AG08396 (cell line): ENCODE results near the gene TBK1.

Experiments used
- DNase-seq: peaks from one replicate; pipeline ENCODE4 v3.0.0; 2012; ENCODE audit warnings: low spot score, mixed read lengths

Gene TBK1

DNA sequence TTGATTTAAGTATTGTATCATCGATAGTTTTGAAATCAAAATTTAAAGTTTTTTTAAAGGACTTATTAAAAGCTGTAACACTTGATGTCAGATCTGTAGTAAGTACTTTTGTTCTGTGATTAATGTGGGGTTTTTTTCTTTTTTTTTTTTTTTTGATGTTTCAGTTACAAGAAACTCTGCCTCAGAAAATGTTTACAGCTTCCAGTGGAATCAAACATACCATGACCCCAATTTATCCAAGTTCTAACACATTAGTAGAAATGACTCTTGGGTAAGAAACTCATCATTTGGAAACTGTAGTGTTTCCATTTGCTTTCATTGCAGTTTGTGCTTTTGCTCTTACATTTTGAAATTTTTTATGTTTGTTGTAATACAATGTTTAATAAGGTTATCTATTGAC, 45.6 kb downstream of the TBK1 start:
- DNase-seq = no peak

GRCh38 chr12:64497903-64498302, 46.0 kb downstream of the TBK1 start:
- DNase-seq = no peak

GRCh38 chr12:64500394-64500793, 48.5 kb downstream of the TBK1 start:
- no peak for DNase-seq

DNA sequence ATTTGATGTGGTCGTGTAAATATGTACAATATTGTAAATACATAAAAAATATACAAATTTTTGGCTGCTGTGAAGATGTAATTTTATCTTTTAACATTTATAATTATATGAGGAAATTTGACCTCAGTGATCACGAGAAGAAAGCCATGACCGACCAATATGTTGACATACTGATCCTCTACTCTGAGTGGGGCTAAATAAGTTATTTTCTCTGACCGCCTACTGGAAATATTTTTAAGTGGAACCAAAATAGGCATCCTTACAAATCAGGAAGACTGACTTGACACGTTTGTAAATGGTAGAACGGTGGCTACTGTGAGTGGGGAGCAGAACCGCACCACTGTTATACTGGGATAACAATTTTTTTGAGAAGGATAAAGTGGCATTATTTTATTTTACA, 49.6 kb downstream of the TBK1 start:
- DNase-seq = no peak

GRCh38 chr12:64506955-64507354, 55.0 kb downstream of the TBK1 start:
- DNase-seq = no peak

GRCh38 chr12:64510667-64511066, 58.7 kb downstream of the TBK1 start:
- no peak for DNase-seq

GRCh38 chr12:64518396-64518795, 66.5 kb downstream of the TBK1 start:
- no peak for DNase-seq

GRCh38 chr12:64521833-64522232, 69.9 kb downstream of the TBK1 start:
- no peak for DNase-seq

DNA sequence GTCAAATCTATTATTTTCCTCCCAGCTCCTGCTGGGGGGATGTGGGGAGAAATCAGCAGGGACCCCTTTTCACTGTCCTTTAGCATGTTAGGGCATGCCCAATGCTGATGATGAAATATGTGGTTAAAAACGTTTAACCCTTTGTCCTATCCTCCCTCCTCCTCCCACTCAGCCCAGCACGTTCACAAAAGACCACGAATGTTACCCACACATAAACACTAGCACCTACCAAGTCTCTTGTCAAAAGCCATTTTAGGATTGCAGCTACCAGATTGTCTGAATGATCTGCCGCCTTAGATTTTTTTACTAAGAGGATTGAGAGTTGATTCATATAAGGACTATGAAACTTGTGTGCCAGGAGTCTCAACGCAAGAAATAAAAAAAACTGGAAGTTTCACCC, 70.4 kb downstream of the TBK1 start:
- peak; percentile 15 for DNase-seq

- DNase-seq = no peak
These were observed 70.9 kb downstream of the TBK1 start for GRCh38 chr12:64522807-64523206.

- peak; percentile 46 for DNase-seq
These were observed 71.9 kb downstream of the TBK1 start for GRCh38 chr12:64523565-64524444.

- no peak for DNase-seq
These were observed 73.7 kb downstream of the TBK1 start for GRCh38 chr12:64525461-64526160.

- DNase-seq = no peak
These were observed 74.9 kb downstream of the TBK1 start for GRCh38 chr12:64526859-64527258.

DNA sequence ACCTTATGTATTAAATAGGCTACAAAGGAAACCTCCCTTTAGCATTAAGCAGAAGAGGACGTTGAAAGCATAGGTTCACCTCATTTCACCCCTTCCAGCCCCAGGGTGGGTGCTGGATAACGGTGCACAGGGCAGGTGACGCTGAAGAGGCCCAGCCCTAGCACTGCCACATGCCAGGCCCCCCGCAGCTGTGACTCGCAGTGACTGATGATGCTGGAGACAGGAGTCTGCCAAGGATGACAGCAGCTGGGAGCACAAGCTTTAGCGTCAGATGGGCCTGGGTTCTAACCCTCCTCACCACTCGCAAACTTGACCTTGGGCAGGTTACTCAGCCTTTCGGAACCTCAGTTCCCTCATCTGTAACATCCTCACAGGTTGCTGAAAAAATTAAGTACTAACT, 76.7 kb downstream of the TBK1 start:
- no peak for DNase-seq

GRCh38 chr12:64530566-64530965, 78.6 kb downstream of the TBK1 start:
- no peak for DNase-seq

- DNase-seq = no peak
These were observed 79.9 kb downstream of the TBK1 start for GRCh38 chr12:64531665-64532334.

GRCh38 chr12:64532734-64533351, 80.9 kb downstream of the TBK1 start:
- DNase-seq = no peak

DNA sequence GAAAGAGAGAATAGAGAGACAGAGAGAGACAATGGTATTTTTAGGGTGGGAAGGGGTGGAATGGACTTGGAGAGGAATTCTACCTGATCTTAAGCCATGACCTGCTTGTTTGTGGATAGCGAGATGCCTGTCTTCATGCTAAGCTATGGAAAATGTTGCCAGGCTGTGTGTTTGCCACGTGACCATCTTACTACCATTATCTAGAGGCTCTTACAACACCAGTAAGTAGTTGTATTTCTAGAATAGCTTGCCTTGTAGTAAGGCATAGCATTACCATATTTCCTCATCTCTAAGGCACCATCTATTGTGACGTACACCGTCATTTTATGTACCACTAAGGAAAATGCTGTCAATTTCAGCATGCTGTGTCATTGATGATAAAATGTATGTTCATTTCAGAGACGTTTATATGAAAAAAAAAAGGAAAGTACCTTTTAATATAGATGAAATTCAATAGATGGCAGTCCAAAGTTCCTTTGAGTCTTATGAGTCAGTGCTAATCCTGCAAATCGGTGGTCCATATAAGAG, 82.8 kb downstream of the TBK1 start:
- no peak for DNase-seq

DNA sequence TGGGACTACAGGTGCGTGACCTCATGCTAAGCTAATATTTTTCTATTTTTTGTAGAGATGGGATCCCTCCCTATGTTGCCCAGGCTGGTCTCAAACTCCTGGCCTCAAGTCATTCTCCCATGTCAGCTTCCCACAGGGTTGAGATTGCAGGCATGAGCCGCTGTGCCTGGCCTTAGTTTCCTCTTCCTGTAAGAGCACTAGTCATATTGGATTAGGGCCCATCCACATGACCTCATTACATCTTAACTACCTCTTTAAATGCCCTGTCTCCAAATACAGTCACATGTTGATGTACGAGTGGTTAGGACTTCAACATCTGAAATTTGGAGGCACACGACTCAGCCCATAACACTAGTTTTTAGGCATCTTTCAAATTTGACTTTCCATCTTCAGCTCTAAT, 86.2 kb downstream of the TBK1 start:
- DNase-seq = no peak

DNA sequence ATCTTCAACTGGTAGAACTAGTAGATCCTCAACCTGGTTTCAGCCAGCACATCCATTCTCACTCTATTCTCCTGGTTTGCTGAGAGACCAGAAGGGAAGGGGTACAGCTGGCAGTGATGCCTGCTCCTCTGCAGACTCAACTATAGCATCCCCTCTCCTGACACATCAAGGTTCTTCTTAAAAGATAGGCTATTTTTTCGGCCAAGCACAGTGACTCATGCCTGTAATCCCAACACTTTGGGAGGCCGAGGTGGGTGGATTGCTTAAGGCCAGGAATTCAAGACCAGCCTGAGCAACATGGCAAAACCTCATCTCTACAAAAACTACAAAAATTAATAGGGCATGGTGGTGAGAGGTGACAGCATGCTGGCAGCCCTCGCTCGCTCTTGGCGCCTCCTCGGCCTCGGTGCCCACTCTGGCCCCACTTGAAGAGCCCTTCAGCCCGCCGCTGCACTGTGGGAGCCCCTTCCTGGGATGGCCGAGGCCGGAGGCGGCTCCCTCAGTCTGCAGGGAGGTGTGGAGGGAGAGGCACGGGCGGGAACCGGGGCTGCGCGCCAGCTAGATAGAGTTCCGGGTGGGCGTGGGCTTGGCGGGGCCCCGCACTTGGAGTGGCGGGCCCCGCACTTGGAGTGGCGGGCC, 90.6 kb downstream of the TBK1 start:
- DNase-seq = peak; percentile 23

DNA sequence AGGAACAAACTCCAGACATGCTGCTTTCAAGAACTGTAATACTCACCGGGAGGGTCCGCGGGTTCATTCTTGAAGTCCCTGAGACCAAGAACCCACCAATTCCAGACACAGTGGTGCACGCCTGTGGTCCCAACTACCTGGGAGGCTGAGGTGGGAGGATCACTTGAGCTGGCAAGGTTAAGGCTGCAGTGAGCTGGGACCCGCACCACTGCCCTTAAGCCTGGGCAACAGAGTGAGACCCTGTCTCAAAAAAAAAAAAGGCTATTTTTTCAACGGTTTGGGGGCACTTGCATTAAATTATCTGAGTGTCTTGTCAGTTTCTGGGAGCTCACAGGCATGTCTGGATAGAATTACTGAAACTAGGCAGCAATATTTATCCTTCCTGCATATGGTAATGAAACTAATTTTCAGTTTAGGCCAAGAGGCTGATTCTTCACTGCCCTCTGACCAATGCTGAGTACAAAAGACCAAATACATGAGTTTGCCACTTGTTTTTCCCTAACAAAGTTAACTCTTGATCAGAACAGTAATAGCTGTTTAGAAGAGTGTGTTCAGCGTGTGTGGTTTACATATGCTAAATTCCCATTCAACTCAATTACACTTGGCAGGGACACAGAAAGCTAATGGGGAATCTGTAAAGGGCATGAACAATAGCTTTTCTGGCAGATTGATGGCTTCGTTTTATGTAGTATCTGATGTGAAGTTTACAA, 92.6 kb downstream of the TBK1 start:
- no peak for DNase-seq
